Measurements from ENCODE around the gene ASB18.

GRCh38 chr2:236293241-236293810 lies 29.1 kb upstream of the ASB18 start:
- TF ChIP-seq CTCF (IDR thresholded peaks at IDR 0.05) (no peak), POLR2A (IDR thresholded peaks at IDR 0.05) (no peak), EP300 (IDR thresholded peaks at IDR 0.05) (no peak)

All from tibial nerve (tissue), 4 donors.